Activated T-helper 17 cell treated with anti-CD3 and anti-CD28 coated beads, Interleukin-2, amount 50 U/mL, for 72 hours (primary cell): ENCODE measurements around the gene RFX2. TPM values are rescaled to one million over a fixed set of nuclear protein-coding genes. Genes with fewer than 3 reads are reported as not detected.

Experiments used
- ATAC-seq: fragments of 150-1000 bp; cut with Tn5 transposase; replicated peaks from 2 replicates; pipeline ENCODE4 v1.10.0; 2021; ENCODE audit warnings: mild to moderate bottlenecking, moderate library complexity
- H3K27ac Mint-ChIP-seq: one replicate; pipeline ENCODE4 v1.8.0; 2022; ENCODE audit warnings: mixed read lengths
- H3K27me3 Mint-ChIP-seq: one replicate; pipeline ENCODE4 v1.8.0; 2022; ENCODE audit warnings: mixed read lengths
- H3K36me3 Mint-ChIP-seq: one replicate; pipeline ENCODE4 v1.8.0; 2022; ENCODE audit warnings: low read depth, mild to moderate bottlenecking, mixed read lengths
- H3K4me1 Mint-ChIP-seq: one replicate; pipeline ENCODE4 v1.8.0; 2022; ENCODE audit warnings: mixed read lengths
- H3K4me3 Mint-ChIP-seq: one replicate; pipeline ENCODE4 v1.8.0; 2022; ENCODE audit warnings: mild to moderate bottlenecking, mixed read lengths
- H3K9me3 Mint-ChIP-seq: one replicate; pipeline ENCODE4 v1.8.0; 2022; ENCODE audit warnings: mixed read lengths
- total RNA-seq, 2 donors: library from RNA; stranded (reverse); gene quantifications; one replicate each; pipeline ENCODE4 v1.2.3, GENCODE V29; 2022

Gene RFX2
- total RNA-seq, 2 donors from 2014 or later = 9.7 to 20.7 TPM

GRCh38 chr19:5960005-5961001, 150.0 kb downstream of the RFX2 start:
- H3K27ac Mint-ChIP-seq = peak overlapping the region; percentile 92
- H3K9me3 Mint-ChIP-seq = no peaks in the 10 kb centered on the region
- ATAC-seq = no peak
- H3K4me1 Mint-ChIP-seq = peaks cover 46% of the 10 kb centered on the region
- peak overlapping the region; percentile 82 for H3K4me3 Mint-ChIP-seq
- H3K36me3 Mint-ChIP-seq = peaks cover 26% of the 10 kb centered on the region
- no peaks in the 10 kb centered on the region for H3K27me3 Mint-ChIP-seq

GRCh38 chr19:5959260-5960004, 150.9 kb downstream of the RFX2 start:
- no peak for ATAC-seq
- no peaks in the 10 kb centered on the region for H3K27me3 Mint-ChIP-seq
- no peak overlapping the region for H3K4me3 Mint-ChIP-seq
- H3K36me3 Mint-ChIP-seq = peaks cover 28% of the 10 kb centered on the region
- H3K27ac Mint-ChIP-seq = peak overlapping the region; percentile 92
- H3K9me3 Mint-ChIP-seq = no peaks in the 10 kb centered on the region
- H3K4me1 Mint-ChIP-seq = peaks cover 46% of the 10 kb centered on the region

- no peak for ATAC-seq
- Mint-ChIP-seq H3K27ac (peak overlapping the region; percentile 72), H3K4me3 (no peak overlapping the region), H3K4me1 (peaks cover 46% of the 10 kb centered on the region), H3K36me3 (peaks cover 29% of the 10 kb centered on the region), H3K9me3 (no peaks in the 10 kb centered on the region), H3K27me3 (no peaks in the 10 kb centered on the region)
Observed at GRCh38 chr19:5958851-5959122, 151.5 kb downstream of the RFX2 start.

- Mint-ChIP-seq H3K27me3 (no peaks in the 10 kb centered on the region), H3K4me1 (peaks cover 47% of the 10 kb centered on the region), H3K27ac (peak overlapping the region; percentile 72), H3K4me3 (no peak overlapping the region), H3K36me3 (peaks cover 31% of the 10 kb centered on the region), H3K9me3 (no peaks in the 10 kb centered on the region)
- ATAC-seq = no peak
Observed at GRCh38 chr19:5958074-5958850, 152.0 kb downstream of the RFX2 start.

- Mint-ChIP-seq H3K4me3 (no peak overlapping the region), H3K27ac (peak overlapping the region; percentile 94), H3K9me3 (no peaks in the 10 kb centered on the region), H3K27me3 (no peaks in the 10 kb centered on the region), H3K4me1 (peaks cover 47% of the 10 kb centered on the region), H3K36me3 (peaks cover 34% of the 10 kb centered on the region)
- no peak for ATAC-seq
Observed at GRCh38 chr19:5957170-5957569, 153.1 kb downstream of the RFX2 start.

- no peaks in the 10 kb centered on the region for H3K9me3 Mint-ChIP-seq
- H3K27ac Mint-ChIP-seq = peak overlapping the region; percentile 94
- H3K4me3 Mint-ChIP-seq = no peak overlapping the region
Observed at GRCh38 chr19:5956728-5957127, 153.6 kb downstream of the RFX2 start.

GRCh38 chr19:5956323-5956722, 154.0 kb downstream of the RFX2 start:
- Mint-ChIP-seq H3K4me3 (no peak overlapping the region), H3K9me3 (no peaks in the 10 kb centered on the region), H3K4me1 (peaks cover 46% of the 10 kb centered on the region), H3K36me3 (peaks cover 33% of the 10 kb centered on the region), H3K27me3 (no peaks in the 10 kb centered on the region), H3K27ac (peak overlapping the region; percentile 94)
- ATAC-seq = no peak

More at GRCh38 chr19:5956728-5957127, 153.6 kb downstream of the RFX2 start:
- H3K27me3 Mint-ChIP-seq = no peaks in the 10 kb centered on the region
- H3K4me1 Mint-ChIP-seq = peaks cover 45% of the 10 kb centered on the region
- H3K36me3 Mint-ChIP-seq = peaks cover 30% of the 10 kb centered on the region
- no peak for ATAC-seq

- ATAC-seq = no peak
- Mint-ChIP-seq H3K4me1 (peaks cover 48% of the 10 kb centered on the region), H3K27ac (peak overlapping the region; percentile 94), H3K27me3 (no peaks in the 10 kb centered on the region), H3K9me3 (no peaks in the 10 kb centered on the region), H3K4me3 (peak overlapping the region; percentile 84), H3K36me3 (peaks cover 40% of the 10 kb centered on the region)
Observed at GRCh38 chr19:5955636-5955935, 154.7 kb downstream of the RFX2 start.

- no peak for ATAC-seq
- Mint-ChIP-seq H3K4me1 (peaks cover 56% of the 10 kb centered on the region), H3K4me3 (peak overlapping the region; percentile 84), H3K9me3 (no peaks in the 10 kb centered on the region), H3K27ac (peak overlapping the region; percentile 94), H3K36me3 (peaks cover 52% of the 10 kb centered on the region), H3K27me3 (no peaks in the 10 kb centered on the region)
Observed at GRCh38 chr19:5954293-5954692, 156.0 kb downstream of the RFX2 start.

GRCh38 chr19:5953680-5954213, 156.6 kb downstream of the RFX2 start:
- peak overlapping the region; percentile 94 for H3K27ac Mint-ChIP-seq
- peak overlapping the region; percentile 84 for H3K4me3 Mint-ChIP-seq
- peak; percentile 66 for ATAC-seq
- no peaks in the 10 kb centered on the region for H3K27me3 Mint-ChIP-seq
- H3K9me3 Mint-ChIP-seq = no peaks in the 10 kb centered on the region
- peaks cover 61% of the 10 kb centered on the region for H3K4me1 Mint-ChIP-seq
- H3K36me3 Mint-ChIP-seq = peaks cover 57% of the 10 kb centered on the region

GRCh38 chr19:5953030-5953589, 157.2 kb downstream of the RFX2 start:
- Mint-ChIP-seq H3K4me3 (peak overlapping the region; percentile 84), H3K4me1 (peaks cover 63% of the 10 kb centered on the region), H3K36me3 (peaks cover 60% of the 10 kb centered on the region), H3K9me3 (no peaks in the 10 kb centered on the region), H3K27me3 (no peaks in the 10 kb centered on the region), H3K27ac (peak overlapping the region; percentile 94)
- peak; percentile 36 for ATAC-seq

GRCh38 chr19:5952193-5953029, 157.9 kb downstream of the RFX2 start:
- peaks cover 63% of the 10 kb centered on the region for H3K36me3 Mint-ChIP-seq
- no peak for ATAC-seq
- H3K4me3 Mint-ChIP-seq = peak overlapping the region; percentile 84

GRCh38 chr19:5951338-5951861, 158.9 kb downstream of the RFX2 start:
- peak overlapping the region; percentile 94 for H3K27ac Mint-ChIP-seq
- no peaks in the 10 kb centered on the region for H3K27me3 Mint-ChIP-seq
- H3K36me3 Mint-ChIP-seq = peaks cover 58% of the 10 kb centered on the region
- H3K4me3 Mint-ChIP-seq = peak overlapping the region; percentile 79
- no peaks in the 10 kb centered on the region for H3K9me3 Mint-ChIP-seq
- no peak for ATAC-seq
- peaks cover 64% of the 10 kb centered on the region for H3K4me1 Mint-ChIP-seq

More at GRCh38 chr19:5952193-5953029, 157.9 kb downstream of the RFX2 start:
- no peaks in the 10 kb centered on the region for H3K27me3 Mint-ChIP-seq
- peak overlapping the region; percentile 94 for H3K27ac Mint-ChIP-seq
- no peaks in the 10 kb centered on the region for H3K9me3 Mint-ChIP-seq
- H3K4me1 Mint-ChIP-seq = peaks cover 65% of the 10 kb centered on the region
